ENCODE results near the gene BAZ2B. TPM values are rescaled to one million over a fixed set of nuclear protein-coding genes. Genes with fewer than 3 reads are reported as not detected.

Gene BAZ2B
- total RNA-seq, 1 experiment from 2014 or later, result 33.0 TPM

DNA sequence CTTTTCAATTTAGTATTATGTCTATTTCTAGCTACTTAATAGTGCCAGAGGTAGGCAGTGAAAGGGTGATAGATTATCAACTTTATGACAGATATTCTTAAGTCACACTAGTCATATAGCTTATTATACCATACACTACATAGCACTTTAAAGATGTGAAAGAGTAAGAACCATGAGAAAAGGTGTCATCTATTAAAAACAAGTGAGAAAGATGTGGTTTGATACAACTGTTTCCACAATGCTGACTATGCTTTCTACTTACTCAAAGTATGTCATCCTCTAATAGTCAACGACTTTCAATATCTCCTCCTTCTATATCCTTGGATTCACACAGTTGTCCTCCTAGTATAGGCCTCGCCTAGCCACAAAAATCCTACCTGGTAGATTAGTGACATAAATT, 196.9 kb downstream of the BAZ2B start:
- POLR2A ChIA-PET, result no interaction called here
- Mint-ChIP-seq H3K4me1 (no peaks in the 10 kb centered on the region), H3K36me3 (peaks cover 17% of the 10 kb centered on the region), H3K4me3 (no peak overlapping the region), H3K27ac (no peak overlapping the region), H3K9me3 (peaks cover 9% of the 10 kb centered on the region), H3K27me3 (ENCODE audit: low read depth) (no peaks in the 10 kb centered on the region)
- CTCF ChIA-PET, result interaction anchor here (0.6 kb wide), 1 partner anchor 336 kb away, joined by 3 read pairs; no protein-coding TSS in a partner anchor
- TF ChIP-seq ZNF671 (CRISPR knock-in tag; IDR thresholded peaks at IDR 0.05) (no peak), GRHL2 (CRISPR knock-in tag; IDR thresholded peaks at IDR 0.05; ENCODE audit: insufficient replicate concordance, severe bottlenecking) (no peak), SOX15 (CRISPR knock-in tag; IDR thresholded peaks at IDR 0.05) (no peak), ESRRA (CRISPR knock-in tag; IDR thresholded peaks at IDR 0.05; ENCODE audit: borderline replicate concordance) (no peak), OVOL2 (CRISPR knock-in tag; IDR thresholded peaks at IDR 0.05; ENCODE audit: borderline replicate concordance) (no peak), ZBTB21 (CRISPR knock-in tag; IDR thresholded peaks at IDR 0.05; ENCODE audit: borderline replicate concordance) (no peak), JAZF1 (CRISPR knock-in tag; IDR thresholded peaks at IDR 0.05) (no peak)
- TF ChIP-seq, protein P1, sequence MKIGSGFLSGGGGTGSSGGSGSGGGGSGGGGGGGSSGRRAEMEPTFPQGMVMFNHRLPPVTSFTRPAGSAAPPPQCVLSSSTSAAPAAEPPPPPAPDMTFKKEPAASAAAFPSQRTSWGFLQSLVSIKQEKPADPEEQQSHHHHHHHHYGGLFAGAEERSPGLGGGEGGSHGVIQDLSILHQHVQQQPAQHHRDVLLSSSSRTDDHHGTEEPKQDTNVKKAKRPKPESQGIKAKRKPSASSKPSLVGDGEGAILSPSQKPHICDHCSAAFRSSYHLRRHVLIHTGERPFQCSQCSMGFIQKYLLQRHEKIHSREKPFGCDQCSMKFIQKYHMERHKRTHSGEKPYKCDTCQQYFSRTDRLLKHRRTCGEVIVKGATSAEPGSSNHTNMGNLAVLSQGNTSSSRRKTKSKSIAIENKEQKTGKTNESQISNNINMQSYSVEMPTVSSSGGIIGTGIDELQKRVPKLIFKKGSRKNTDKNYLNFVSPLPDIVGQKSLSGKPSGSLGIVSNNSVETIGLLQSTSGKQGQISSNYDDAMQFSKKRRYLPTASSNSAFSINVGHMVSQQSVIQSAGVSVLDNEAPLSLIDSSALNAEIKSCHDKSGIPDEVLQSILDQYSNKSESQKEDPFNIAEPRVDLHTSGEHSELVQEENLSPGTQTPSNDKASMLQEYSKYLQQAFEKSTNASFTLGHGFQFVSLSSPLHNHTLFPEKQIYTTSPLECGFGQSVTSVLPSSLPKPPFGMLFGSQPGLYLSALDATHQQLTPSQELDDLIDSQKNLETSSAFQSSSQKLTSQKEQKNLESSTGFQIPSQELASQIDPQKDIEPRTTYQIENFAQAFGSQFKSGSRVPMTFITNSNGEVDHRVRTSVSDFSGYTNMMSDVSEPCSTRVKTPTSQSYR (CRISPR knock-in tag; IDR thresholded peaks at IDR 0.05), result no peak
- TF ChIP-seq, protein P2, sequence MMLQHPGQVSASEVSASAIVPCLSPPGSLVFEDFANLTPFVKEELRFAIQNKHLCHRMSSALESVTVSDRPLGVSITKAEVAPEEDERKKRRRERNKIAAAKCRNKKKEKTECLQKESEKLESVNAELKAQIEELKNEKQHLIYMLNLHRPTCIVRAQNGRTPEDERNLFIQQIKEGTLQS (CRISPR knock-in tag; conservative IDR thresholded peaks at IDR 0.05), result no peak
- TF ChIP-seq, protein P3, sequence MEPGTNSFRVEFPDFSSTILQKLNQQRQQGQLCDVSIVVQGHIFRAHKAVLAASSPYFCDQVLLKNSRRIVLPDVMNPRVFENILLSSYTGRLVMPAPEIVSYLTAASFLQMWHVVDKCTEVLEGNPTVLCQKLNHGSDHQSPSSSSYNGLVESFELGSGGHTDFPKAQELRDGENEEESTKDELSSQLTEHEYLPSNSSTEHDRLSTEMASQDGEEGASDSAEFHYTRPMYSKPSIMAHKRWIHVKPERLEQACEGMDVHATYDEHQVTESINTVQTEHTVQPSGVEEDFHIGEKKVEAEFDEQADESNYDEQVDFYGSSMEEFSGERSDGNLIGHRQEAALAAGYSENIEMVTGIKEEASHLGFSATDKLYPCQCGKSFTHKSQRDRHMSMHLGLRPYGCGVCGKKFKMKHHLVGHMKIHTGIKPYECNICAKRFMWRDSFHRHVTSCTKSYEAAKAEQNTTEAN (CRISPR knock-in tag; IDR thresholded peaks at IDR 0.05), result no peak
- TF ChIP-seq, protein P4, sequence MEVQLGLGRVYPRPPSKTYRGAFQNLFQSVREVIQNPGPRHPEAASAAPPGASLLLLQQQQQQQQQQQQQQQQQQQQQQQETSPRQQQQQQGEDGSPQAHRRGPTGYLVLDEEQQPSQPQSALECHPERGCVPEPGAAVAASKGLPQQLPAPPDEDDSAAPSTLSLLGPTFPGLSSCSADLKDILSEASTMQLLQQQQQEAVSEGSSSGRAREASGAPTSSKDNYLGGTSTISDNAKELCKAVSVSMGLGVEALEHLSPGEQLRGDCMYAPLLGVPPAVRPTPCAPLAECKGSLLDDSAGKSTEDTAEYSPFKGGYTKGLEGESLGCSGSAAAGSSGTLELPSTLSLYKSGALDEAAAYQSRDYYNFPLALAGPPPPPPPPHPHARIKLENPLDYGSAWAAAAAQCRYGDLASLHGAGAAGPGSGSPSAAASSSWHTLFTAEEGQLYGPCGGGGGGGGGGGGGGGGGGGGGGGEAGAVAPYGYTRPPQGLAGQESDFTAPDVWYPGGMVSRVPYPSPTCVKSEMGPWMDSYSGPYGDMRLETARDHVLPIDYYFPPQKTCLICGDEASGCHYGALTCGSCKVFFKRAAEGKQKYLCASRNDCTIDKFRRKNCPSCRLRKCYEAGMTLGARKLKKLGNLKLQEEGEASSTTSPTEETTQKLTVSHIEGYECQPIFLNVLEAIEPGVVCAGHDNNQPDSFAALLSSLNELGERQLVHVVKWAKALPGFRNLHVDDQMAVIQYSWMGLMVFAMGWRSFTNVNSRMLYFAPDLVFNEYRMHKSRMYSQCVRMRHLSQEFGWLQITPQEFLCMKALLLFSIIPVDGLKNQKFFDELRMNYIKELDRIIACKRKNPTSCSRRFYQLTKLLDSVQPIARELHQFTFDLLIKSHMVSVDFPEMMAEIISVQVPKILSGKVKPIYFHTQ (CRISPR knock-in tag; IDR thresholded peaks at IDR 0.05), result no peak
- TF ChIP-seq, protein P5, sequence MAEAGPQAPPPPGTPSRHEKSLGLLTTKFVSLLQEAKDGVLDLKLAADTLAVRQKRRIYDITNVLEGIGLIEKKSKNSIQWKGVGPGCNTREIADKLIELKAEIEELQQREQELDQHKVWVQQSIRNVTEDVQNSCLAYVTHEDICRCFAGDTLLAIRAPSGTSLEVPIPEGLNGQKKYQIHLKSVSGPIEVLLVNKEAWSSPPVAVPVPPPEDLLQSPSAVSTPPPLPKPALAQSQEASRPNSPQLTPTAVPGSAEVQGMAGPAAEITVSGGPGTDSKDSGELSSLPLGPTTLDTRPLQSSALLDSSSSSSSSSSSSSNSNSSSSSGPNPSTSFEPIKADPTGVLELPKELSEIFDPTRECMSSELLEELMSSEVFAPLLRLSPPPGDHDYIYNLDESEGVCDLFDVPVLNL (CRISPR knock-in tag; IDR thresholded peaks at IDR 0.05; ENCODE audit: borderline replicate concordance, low read depth), result no peak
- DNase-seq (ENCODE audit: low spot score) (no peak), ATAC-seq (no peak)

DNA sequence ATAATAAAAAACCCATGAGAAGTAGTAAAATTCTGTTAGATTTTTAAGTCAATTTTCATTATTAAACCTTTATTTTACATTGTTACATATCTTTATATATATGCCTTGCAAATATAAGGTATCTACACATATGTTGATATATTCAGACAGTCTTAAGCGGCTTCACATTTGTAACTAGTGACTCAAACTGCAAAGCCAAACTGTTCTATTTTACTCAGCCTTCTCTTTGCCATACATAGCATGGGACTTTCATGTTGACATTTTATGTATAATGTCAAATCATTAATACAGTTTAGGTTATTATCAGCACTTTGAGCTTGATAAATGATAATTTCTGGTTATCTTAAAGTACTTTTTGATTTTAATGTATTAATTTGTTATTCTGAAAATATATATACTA, 204.9 kb downstream of the BAZ2B start:
- H3K27me3 Mint-ChIP-seq (ENCODE audit: low read depth), result no peaks in the 10 kb centered on the region
- H3K27ac Mint-ChIP-seq, result no peak overlapping the region
- ATAC-seq, result no peak
- no peak overlapping the region for H3K4me3 Mint-ChIP-seq
- no peaks in the 10 kb centered on the region for H3K4me1 Mint-ChIP-seq
- ChIA-PET CTCF (interaction anchor here (1.2 kb wide), 1 partner anchor 345 kb away, joined by 4 read pairs; no protein-coding TSS in a partner anchor), POLR2A (no interaction called here)
- H3K36me3 Mint-ChIP-seq, result peaks cover 10% of the 10 kb centered on the region; the same call in 1 of the 2 replicates
- DNase-seq (ENCODE audit: low spot score), result no peak
- H3K9me3 Mint-ChIP-seq, result no peaks in the 10 kb centered on the region
- TF ChIP-seq PRRX2 (CRISPR knock-in tag; IDR thresholded peaks at IDR 0.05) (no peak), NFE2L1 (CRISPR knock-in tag; IDR thresholded peaks at IDR 0.05) (no peak), OVOL2 (CRISPR knock-in tag; IDR thresholded peaks at IDR 0.05; ENCODE audit: borderline replicate concordance) (no peak), ZNF138 (CRISPR knock-in tag; conservative IDR thresholded peaks at IDR 0.05) (no peak), SMAD4 (CRISPR knock-in tag; IDR thresholded peaks at IDR 0.05) (no peak)
- TF ChIP-seq, protein P6, sequence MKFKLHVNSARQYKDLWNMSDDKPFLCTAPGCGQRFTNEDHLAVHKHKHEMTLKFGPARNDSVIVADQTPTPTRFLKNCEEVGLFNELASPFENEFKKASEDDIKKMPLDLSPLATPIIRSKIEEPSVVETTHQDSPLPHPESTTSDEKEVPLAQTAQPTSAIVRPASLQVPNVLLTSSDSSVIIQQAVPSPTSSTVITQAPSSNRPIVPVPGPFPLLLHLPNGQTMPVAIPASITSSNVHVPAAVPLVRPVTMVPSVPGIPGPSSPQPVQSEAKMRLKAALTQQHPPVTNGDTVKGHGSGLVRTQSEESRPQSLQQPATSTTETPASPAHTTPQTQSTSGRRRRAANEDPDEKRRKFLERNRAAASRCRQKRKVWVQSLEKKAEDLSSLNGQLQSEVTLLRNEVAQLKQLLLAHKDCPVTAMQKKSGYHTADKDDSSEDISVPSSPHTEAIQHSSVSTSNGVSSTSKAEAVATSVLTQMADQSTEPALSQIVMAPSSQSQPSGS (CRISPR knock-in tag; IDR thresholded peaks at IDR 0.05; ENCODE audit: borderline replicate concordance, low read depth), result no peak
- TF ChIP-seq, protein P7, sequence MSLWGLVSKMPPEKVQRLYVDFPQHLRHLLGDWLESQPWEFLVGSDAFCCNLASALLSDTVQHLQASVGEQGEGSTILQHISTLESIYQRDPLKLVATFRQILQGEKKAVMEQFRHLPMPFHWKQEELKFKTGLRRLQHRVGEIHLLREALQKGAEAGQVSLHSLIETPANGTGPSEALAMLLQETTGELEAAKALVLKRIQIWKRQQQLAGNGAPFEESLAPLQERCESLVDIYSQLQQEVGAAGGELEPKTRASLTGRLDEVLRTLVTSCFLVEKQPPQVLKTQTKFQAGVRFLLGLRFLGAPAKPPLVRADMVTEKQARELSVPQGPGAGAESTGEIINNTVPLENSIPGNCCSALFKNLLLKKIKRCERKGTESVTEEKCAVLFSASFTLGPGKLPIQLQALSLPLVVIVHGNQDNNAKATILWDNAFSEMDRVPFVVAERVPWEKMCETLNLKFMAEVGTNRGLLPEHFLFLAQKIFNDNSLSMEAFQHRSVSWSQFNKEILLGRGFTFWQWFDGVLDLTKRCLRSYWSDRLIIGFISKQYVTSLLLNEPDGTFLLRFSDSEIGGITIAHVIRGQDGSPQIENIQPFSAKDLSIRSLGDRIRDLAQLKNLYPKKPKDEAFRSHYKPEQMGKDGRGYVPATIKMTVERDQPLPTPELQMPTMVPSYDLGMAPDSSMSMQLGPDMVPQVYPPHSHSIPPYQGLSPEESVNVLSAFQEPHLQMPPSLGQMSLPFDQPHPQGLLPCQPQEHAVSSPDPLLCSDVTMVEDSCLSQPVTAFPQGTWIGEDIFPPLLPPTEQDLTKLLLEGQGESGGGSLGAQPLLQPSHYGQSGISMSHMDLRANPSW (CRISPR knock-in tag; conservative IDR thresholded peaks at IDR 0.05; ENCODE audit: low read depth), result no peak
- TF ChIP-seq, protein P5 (CRISPR knock-in tag; IDR thresholded peaks at IDR 0.05; ENCODE audit: borderline replicate concordance, low read depth), result no peak
- TF ChIP-seq, protein P8, sequence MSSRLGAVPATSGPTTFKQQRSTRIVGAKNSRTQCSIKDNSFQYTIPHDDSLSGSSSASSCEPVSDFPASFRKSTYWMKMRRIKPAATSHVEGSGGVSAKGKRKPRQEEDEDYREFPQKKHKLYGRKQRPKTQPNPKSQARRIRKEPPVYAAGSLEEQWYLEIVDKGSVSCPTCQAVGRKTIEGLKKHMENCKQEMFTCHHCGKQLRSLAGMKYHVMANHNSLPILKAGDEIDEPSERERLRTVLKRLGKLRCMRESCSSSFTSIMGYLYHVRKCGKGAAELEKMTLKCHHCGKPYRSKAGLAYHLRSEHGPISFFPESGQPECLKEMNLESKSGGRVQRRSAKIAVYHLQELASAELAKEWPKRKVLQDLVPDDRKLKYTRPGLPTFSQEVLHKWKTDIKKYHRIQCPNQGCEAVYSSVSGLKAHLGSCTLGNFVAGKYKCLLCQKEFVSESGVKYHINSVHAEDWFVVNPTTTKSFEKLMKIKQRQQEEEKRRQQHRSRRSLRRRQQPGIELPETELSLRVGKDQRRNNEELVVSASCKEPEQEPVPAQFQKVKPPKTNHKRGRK (CRISPR knock-in tag; IDR thresholded peaks at IDR 0.05; ENCODE audit: borderline replicate concordance), result no peak

All from WTC11 (cell line).